Mucosa of stomach (tissue), 1 donor: ENCODE measurements around the gene CST1.
"Not testable (repeated sequence)": the region's sequence is repeated elsewhere in the genome, so short reads cannot be mapped to it uniquely, and the experiment has no call there.

ENCODE experiments used
- H3K27me3 ChIP-seq: one replicate; pipeline ENCODE4 v1.7.0; 2013; ENCODE audit warnings: mild to moderate bottlenecking, low read length; ENCODE audit not compliant: control insufficient read depth, insufficient read depth
- H3K36me3 ChIP-seq: one replicate; pipeline ENCODE4 v1.7.0; 2013; ENCODE audit warnings: low read length; ENCODE audit not compliant: control insufficient read depth, insufficient read depth
- H3K4me1 ChIP-seq: one replicate; pipeline ENCODE4 v1.7.0; 2013; ENCODE audit warnings: mild to moderate bottlenecking, low read length; ENCODE audit not compliant: control insufficient read depth, insufficient read depth
- H3K4me3 ChIP-seq: one replicate; pipeline ENCODE4 v1.7.0; 2013; ENCODE audit warnings: low read length
- H3K9ac ChIP-seq: one replicate; pipeline ENCODE4 v1.7.0; 2013; ENCODE audit warnings: mild to moderate bottlenecking, low read length, moderate library complexity
- H3K9me3 ChIP-seq: one replicate; pipeline ENCODE4 v1.7.0; 2013; ENCODE audit warnings: mild to moderate bottlenecking, low read length, moderate library complexity; ENCODE audit not compliant: control insufficient read depth
- donor health status: Pancreatic carcinoma.

The CST1 gene

GRCh38 chr20:23727016-23727415 lies 23.7 kb downstream of the CST1 start:
- Histone ChIP-seq H3K36me3 (no peaks in the 10 kb centered on the region), H3K9ac (no peak overlapping the region), H3K27me3 (no peaks in the 10 kb centered on the region), H3K9me3 (no peaks in the 10 kb centered on the region), H3K4me1 (no peaks in the 10 kb centered on the region), H3K4me3 (no peak overlapping the region)

- no peak overlapping the region for H3K4me3 ChIP-seq
- no peaks in the 10 kb centered on the region for H3K4me1 ChIP-seq
- no peaks in the 10 kb centered on the region for H3K27me3 ChIP-seq
- no peaks in the 10 kb centered on the region for H3K36me3 ChIP-seq
- no peak overlapping the region for H3K9ac ChIP-seq
- H3K9me3 ChIP-seq, result no peaks in the 10 kb centered on the region
Measured at GRCh38 chr20:23725102-23725501, 25.6 kb downstream of the CST1 start.

- not testable (repeated sequence) for H3K4me3 ChIP-seq, H3K27me3 ChIP-seq, H3K9me3 ChIP-seq, H3K9ac ChIP-seq, H3K4me1 ChIP-seq, H3K36me3 ChIP-seq
Measured at GRCh38 chr20:23723659-23724307, 27.0 kb downstream of the CST1 start.

DNA sequence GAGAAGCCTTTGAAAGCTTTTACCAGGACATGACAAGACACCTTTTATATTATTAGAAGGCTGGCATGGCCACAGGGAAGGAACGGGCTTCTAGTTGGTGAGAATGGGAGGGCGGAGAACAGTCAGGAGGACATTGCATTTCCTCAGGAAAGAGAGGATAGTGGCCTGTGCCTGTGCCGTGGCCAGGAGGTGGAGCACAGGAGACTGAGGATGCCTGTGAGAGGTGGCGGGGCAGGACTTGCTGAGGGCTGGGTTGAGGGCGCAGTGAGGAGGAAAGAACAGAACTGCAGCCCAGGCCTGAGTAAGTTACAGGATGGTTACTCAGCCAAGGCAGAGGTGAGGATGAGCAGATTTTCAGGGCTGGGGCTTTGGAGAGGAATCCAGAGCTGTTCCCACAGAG lies 27.9 kb downstream of the CST1 start:
- not testable (repeated sequence) for H3K4me3 ChIP-seq, H3K9me3 ChIP-seq, H3K4me1 ChIP-seq, H3K27me3 ChIP-seq, H3K9ac ChIP-seq, H3K36me3 ChIP-seq

GRCh38 chr20:23721962-23722361 lies 28.8 kb downstream of the CST1 start:
- Histone ChIP-seq H3K9me3 (no peaks in the 10 kb centered on the region), H3K4me1 (no peaks in the 10 kb centered on the region), H3K27me3 (no peaks in the 10 kb centered on the region), H3K36me3 (no peaks in the 10 kb centered on the region), H3K9ac (no peak overlapping the region), H3K4me3 (no peak overlapping the region)

DNA sequence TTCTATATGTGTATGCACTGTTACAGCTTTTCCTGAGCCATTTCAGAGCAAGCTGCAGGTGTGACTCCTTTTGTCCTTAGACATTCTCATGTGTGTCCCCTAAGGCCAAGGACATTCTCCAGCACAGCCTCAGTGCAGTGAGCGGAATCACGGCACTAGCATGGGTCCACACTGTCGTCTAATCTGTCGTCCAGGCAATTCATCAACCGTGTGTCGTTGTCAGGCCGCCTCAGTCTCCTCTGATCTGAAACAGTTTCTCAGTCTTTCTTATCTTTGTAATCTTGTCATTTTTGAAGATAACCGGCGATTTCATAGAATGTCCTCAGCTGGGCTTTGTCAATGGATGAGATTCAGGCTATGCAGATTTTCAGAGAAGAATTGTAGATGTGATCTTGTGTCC lies 31.4 kb downstream of the CST1 start:
- H3K4me1 ChIP-seq, H3K9ac ChIP-seq, H3K36me3 ChIP-seq, H3K9me3 ChIP-seq, H3K4me3 ChIP-seq, H3K27me3 ChIP-seq: not testable (repeated sequence)

DNA sequence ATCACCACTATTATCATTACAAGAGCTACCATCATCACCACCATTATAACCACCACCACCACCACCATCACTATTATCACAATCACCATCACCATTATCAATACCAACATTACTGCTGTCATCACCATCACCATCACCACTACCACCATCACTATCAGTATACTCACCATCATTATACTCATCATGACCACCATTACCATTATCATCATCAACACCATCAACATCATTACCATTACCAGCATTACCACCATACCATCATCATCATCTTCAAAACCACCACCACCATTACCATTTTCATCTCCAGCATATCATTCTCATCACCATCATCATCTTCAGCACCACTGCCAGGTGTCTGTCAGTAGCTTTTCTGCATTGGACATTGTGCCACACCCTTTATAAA lies 39.0 kb downstream of the CST1 start:
- not testable (repeated sequence) for H3K4me1 ChIP-seq, H3K36me3 ChIP-seq, H3K9ac ChIP-seq, H3K27me3 ChIP-seq, H3K9me3 ChIP-seq, H3K4me3 ChIP-seq

DNA sequence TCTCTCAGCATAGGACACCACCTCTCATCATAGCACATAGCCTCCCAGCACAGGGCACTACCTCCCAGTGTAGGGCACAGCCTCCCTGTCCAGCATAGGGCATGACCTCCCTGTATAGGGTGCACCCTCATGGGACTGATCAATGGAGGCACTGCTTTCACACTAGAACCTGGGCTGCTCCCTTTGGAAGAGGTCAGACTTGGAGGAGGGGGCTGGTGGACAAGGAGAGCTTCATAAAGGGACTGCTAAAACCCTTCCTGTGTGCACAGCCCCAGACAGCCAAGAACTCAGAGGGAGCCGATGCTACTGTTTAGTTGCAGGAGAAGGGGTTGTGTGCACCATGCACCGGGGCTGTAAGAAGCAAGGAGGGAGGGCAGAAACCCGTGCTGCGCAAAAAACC lies 40.0 kb downstream of the CST1 start:
- no peaks in the 10 kb centered on the region for H3K9me3 ChIP-seq
- H3K9ac ChIP-seq, result no peak overlapping the region

DNA sequence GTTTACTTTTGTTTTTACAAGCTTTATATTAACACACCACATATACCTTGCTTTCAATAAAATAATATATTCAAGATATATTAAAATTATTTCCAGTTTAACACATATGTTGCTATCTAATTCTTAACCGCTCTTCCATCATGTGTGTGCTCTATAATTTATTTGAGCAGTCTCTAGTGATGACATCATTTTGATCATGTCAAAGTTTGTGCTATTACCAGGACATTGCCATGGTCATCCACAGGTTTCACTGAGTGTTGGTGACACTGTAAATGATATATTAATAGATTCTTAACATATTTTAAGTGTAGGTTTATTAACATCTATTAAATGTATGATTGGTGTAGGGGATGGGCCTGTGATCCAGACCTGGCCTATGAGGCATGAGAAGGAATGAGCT lies 44.8 kb downstream of the CST1 start:
- H3K4me3 ChIP-seq, result no peak overlapping the region
- H3K4me1 ChIP-seq, result no peaks in the 10 kb centered on the region
- no peaks in the 10 kb centered on the region for H3K9me3 ChIP-seq
- H3K36me3 ChIP-seq, result no peaks in the 10 kb centered on the region
- no peaks in the 10 kb centered on the region for H3K27me3 ChIP-seq
- H3K9ac ChIP-seq, result no peak overlapping the region

More for the DNA sequence above, 40.0 kb downstream of the CST1 start:
- H3K36me3 ChIP-seq, result no peaks in the 10 kb centered on the region
- H3K27me3 ChIP-seq, result no peaks in the 10 kb centered on the region
- no peak overlapping the region for H3K4me3 ChIP-seq
- no peaks in the 10 kb centered on the region for H3K4me1 ChIP-seq

DNA sequence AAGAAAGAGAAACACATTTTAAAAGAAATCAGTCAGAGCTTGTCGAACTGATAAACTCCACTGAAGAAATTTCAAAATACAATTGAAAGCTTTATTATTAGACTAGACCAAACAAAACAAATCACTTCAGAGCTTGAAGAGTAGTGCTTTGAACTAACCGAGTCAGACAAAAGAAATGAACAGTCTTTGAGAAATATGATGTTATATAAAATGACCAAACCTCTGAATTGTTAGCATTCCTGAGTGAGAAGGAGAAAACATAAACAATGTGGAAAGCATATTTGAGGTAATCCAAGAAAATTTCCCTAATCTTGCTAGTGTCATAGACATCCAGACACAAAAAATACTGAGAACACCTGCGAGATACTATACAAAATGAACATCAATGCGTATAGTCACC lies 48.7 kb downstream of the CST1 start:
- no peak overlapping the region for H3K9ac ChIP-seq
- no peaks in the 10 kb centered on the region for H3K27me3 ChIP-seq
- no peaks in the 10 kb centered on the region for H3K36me3 ChIP-seq
- H3K4me1 ChIP-seq, result no peaks in the 10 kb centered on the region
- H3K4me3 ChIP-seq, result no peak overlapping the region
- no peaks in the 10 kb centered on the region for H3K9me3 ChIP-seq

DNA sequence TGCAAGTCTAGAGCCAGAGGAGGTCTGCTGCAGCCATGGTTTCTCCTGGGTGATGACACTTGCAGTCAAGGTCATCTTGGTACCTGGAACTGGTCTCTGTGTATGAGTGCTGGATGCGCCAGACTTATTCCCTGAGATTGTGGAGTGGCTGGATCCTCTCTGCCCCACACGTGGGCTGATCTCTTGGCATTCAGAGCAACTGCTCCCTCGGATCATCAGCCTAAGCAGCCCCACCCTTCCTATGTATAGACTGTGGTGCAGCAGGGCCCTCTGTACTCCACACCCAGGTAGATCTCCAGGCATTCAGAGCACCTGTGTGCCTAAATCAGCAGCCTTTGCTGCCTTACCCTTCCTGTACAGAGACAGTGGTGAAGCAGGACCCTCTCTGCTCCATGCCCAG lies 49.8 kb downstream of the CST1 start:
- no peaks in the 10 kb centered on the region for H3K9me3 ChIP-seq
- no peaks in the 10 kb centered on the region for H3K36me3 ChIP-seq
- no peaks in the 10 kb centered on the region for H3K27me3 ChIP-seq
- H3K4me1 ChIP-seq, result no peaks in the 10 kb centered on the region
- H3K4me3 ChIP-seq, result no peak overlapping the region
- H3K9ac ChIP-seq, result no peak overlapping the region

GRCh38 chr20:23697947-23698346 lies 52.8 kb downstream of the CST1 start:
- Histone ChIP-seq H3K4me1 (no peaks in the 10 kb centered on the region), H3K27me3 (no peaks in the 10 kb centered on the region), H3K9me3 (no peaks in the 10 kb centered on the region), H3K4me3 (no peak overlapping the region), H3K36me3 (no peaks in the 10 kb centered on the region), H3K9ac (no peak overlapping the region)
